ENCODE results near the gene HLCS.

HLCS gene

GRCh38 chr21:36949171-36950141 lies 17.0 kb downstream of the HLCS start:
- no peaks in the 10 kb centered on the region for H3K4me1 ChIP-seq (ENCODE audit: control insufficient read depth in 1 of 2, insufficient read depth in 1 of 2, low read depth in 1 of 2, low read length in 1 of 2)
- no peaks in the 10 kb centered on the region for H3K36me3 ChIP-seq
- H3K4me3 ChIP-seq (ENCODE audit: low read depth in 1 of 2, low read length in 1 of 2): no peak overlapping the region
- no peaks in the 10 kb centered on the region for H3K9me3 ChIP-seq
- no peaks in the 10 kb centered on the region for H3K27me3 ChIP-seq
- TF ChIP-seq CTCF (IDR thresholded peaks at IDR 0.05): no peak
- H3K27ac ChIP-seq: no peak overlapping the region

- Histone ChIP-seq H3K36me3 (no peaks in the 10 kb centered on the region), H3K27ac (no peak overlapping the region), H3K4me3 (ENCODE audit: low read depth in 1 of 2, low read length in 1 of 2) (no peak overlapping the region), H3K4me1 (ENCODE audit: control insufficient read depth in 1 of 2, insufficient read depth in 1 of 2, low read depth in 1 of 2, low read length in 1 of 2) (no peaks in the 10 kb centered on the region), H3K9me3 (no peaks in the 10 kb centered on the region), H3K27me3 (no peaks in the 10 kb centered on the region)
- no peak for TF ChIP-seq CTCF (IDR thresholded peaks at IDR 0.05)
Measured at GRCh38 chr21:36948686-36949085, 17.8 kb downstream of the HLCS start.

DNA sequence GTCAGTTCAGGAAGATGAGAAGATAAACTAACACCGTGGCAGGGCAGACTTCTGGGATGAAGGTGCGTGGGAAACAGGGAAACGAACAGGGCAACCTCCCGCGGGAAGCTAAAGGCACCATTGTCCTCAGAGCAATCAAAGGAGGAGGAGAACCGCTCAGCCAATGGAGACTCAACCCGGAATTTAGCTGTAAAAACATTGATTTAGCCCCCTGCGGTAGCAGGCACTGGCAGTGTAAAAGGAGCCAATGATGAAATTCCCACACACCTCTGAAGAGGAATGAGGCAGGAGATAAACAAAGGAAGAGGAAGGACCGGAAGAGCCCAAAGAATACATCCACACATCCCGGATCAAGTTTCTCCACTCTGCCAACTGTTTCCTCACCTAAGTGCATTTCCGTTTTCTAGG lies 19.5 kb downstream of the HLCS start:
- Histone ChIP-seq H3K9me3 (no peaks in the 10 kb centered on the region), H3K27ac (no peak overlapping the region), H3K4me1 (ENCODE audit: control insufficient read depth in 1 of 2, insufficient read depth in 1 of 2, low read depth in 1 of 2, low read length in 1 of 2) (no peaks in the 10 kb centered on the region), H3K4me3 (ENCODE audit: low read depth in 1 of 2, low read length in 1 of 2) (no peak overlapping the region), H3K36me3 (no peaks in the 10 kb centered on the region), H3K27me3 (no peaks in the 10 kb centered on the region)
- TF ChIP-seq CTCF (IDR thresholded peaks at IDR 0.05): no peak

- no peaks in the 10 kb centered on the region for H3K9me3 ChIP-seq
- H3K27me3 ChIP-seq: no peaks in the 10 kb centered on the region
- no peak overlapping the region for H3K27ac ChIP-seq
- no peak for TF ChIP-seq CTCF (IDR thresholded peaks at IDR 0.05)
- H3K4me1 ChIP-seq (ENCODE audit: control insufficient read depth in 1 of 2, insufficient read depth in 1 of 2, low read depth in 1 of 2, low read length in 1 of 2): no peaks in the 10 kb centered on the region
- no peaks in the 10 kb centered on the region for H3K36me3 ChIP-seq
- no peak overlapping the region for H3K4me3 ChIP-seq (ENCODE audit: low read depth in 1 of 2, low read length in 1 of 2)
Measured at GRCh38 chr21:36945496-36946138, 20.9 kb downstream of the HLCS start.

DNA sequence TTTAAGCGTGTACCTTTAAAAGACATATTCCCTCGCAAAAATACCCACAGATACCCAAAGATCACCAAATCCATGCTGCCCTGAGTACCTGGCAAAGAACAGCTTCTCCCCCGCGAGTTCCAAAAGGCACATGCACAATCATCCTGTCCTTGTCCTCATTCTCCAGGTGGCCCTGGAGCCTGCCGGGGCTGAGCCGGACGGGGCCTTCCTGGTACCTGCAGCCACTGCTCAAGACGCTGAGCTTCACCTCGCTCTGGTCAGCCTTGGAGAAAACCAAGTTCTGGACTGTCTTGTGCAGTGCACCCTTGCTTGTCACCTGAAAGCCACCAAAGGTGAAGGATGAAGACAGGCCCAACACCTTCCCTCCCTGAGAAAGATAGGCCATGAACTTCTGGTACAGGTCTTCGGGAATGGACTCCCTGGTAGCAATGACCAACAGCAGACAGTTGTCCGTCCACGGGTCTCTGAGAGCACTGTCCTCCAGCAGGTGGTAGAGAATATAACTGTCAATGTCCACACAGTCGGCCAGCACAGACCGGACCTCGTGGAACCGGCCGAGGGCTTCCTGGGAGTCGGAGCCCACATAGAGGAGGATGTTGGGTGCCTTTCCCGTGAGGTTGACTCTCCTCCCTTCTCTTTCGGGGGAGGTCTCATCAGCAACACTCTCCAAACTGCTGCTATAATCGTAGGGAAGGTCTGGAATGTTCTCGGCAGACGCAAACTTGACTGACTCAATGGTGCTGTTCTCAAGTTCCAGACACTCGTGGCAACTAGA lies 29.9 kb downstream of the HLCS start:
- Histone ChIP-seq H3K4me3 (ENCODE audit: low read depth in 1 of 2, low read length in 1 of 2) (no peak overlapping the region), H3K4me1 (ENCODE audit: control insufficient read depth in 1 of 2, insufficient read depth in 1 of 2, low read depth in 1 of 2, low read length in 1 of 2) (no peaks in the 10 kb centered on the region), H3K36me3 (no peaks in the 10 kb centered on the region), H3K9me3 (no peaks in the 10 kb centered on the region), H3K27me3 (no peaks in the 10 kb centered on the region), H3K27ac (no peak overlapping the region)
- TF ChIP-seq CTCF (IDR thresholded peaks at IDR 0.05): no peak
